ENCODE measurements around the gene TRUB1.
A peak's percentile ranks its signal among the peaks of the same experiment; 100 is the strongest.
"Not testable (repeated sequence)": the region's sequence is repeated elsewhere in the genome, so short reads cannot be mapped to it uniquely, and the experiment has no call there.

Gene TRUB1

DNA sequence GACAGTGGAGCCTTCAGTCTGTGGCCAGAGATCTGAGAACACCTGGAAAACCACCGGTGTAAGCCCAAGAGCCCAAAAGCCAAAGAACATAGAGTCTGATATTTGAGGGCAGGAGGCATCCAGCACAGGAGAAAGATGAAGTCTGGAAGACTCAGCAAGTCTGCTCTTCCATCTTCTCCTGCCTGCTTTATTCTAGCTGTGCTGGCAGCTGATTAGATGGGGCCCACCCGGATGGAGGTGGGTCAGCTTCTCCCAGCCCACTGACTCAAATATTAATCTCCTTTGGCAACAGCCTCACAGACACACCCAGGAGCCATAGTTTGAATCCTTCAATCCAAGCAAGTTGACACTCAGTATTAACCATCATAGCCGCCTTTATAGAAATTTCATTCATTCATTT is 4.0 kb upstream of the TRUB1 start:
- not testable (repeated sequence) for H3K9me3 Mint-ChIP-seq; H3K4me3 Mint-ChIP-seq; H3K27ac Mint-ChIP-seq; H3K27me3 Mint-ChIP-seq; H3K36me3 Mint-ChIP-seq (ENCODE audit: low read depth); DNase-seq; ATAC-seq
- peaks cover 25% of the 10 kb centered on the region for H3K4me1 Mint-ChIP-seq

DNA sequence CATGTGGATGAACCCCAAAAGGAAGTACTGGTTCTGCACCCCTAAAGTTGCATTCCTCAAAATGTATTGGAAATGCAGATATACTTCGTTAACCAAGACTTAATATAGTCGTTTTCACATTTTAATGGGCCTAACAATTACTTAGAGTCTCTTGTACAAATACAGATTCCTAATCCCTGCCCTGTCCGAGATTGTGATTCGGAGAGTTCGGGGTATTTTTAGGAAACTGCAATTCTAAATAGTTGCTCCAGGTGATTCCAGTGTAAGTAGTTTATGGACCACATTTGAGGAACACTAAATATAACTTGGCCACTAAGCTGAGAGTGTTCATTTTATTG is 830 bp downstream of the TRUB1 start:
- Mint-ChIP-seq H3K4me3 (peak overlapping the region; percentile 95), H3K27ac (peak overlapping the region; percentile 89), H3K36me3 (ENCODE audit: low read depth) (peaks cover 22% of the 10 kb centered on the region), H3K27me3 (no peaks in the 10 kb centered on the region), H3K9me3 (no peaks in the 10 kb centered on the region), H3K4me1 (peaks cover 33% of the 10 kb centered on the region)
- ATAC-seq (no peak), DNase-seq (no peak)

DNA sequence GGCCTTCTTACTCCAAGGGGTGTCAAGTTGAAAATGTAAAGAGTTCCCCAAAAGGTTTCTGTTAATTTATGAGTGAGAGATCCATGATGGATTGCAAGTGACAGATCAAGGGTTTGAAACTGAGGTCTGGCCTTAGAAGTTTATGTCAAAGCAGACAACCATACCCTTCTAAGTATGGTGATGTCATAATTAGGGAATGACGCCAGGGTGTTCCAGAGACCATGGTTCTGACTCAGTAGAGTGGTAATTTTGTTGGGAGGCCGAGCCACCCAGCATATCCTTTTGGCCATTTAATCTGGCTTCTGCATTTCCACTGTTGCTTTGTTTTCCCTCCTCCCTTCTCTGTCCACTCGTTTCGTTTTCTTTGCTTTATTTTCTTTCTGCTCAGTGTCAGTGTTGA is 2.7 kb downstream of the TRUB1 start:
- DNase-seq (no peak), ATAC-seq (no peak)
- no peaks in the 10 kb centered on the region for H3K27me3 Mint-ChIP-seq
- no peak overlapping the region for H3K4me3 Mint-ChIP-seq
- H3K27ac Mint-ChIP-seq = no peak overlapping the region
- peaks cover 33% of the 10 kb centered on the region for H3K36me3 Mint-ChIP-seq (ENCODE audit: low read depth)
- H3K9me3 Mint-ChIP-seq = no peaks in the 10 kb centered on the region
- H3K4me1 Mint-ChIP-seq = peaks cover 26% of the 10 kb centered on the region

DNA sequence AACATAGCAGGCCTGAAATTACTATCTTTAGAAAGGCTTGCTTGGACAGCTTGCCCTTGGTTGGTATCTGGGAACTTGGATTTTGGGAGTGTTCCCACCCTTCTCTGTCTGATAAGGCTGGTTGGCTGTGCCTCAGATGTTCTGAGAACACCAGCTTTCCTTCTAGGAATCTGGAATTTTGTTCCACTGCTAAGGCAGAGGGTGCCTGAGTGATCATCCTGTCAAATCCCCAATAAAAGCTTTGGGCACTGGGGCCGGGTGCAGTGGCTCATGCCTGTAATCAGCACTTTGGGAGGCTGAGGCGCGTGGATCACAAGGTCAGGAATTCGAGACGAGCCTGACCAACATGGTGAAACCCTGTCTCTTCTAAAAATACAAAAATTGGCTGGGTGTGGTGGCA is 5.0 kb downstream of the TRUB1 start:
- no peak overlapping the region for H3K27ac Mint-ChIP-seq
- peaks cover 46% of the 10 kb centered on the region for H3K36me3 Mint-ChIP-seq (ENCODE audit: low read depth)
- H3K9me3 Mint-ChIP-seq = no peaks in the 10 kb centered on the region
- no peak for ATAC-seq
- H3K4me1 Mint-ChIP-seq = peaks cover 28% of the 10 kb centered on the region
- H3K27me3 Mint-ChIP-seq = no peaks in the 10 kb centered on the region
- no peak for DNase-seq
- no peak overlapping the region for H3K4me3 Mint-ChIP-seq

DNA sequence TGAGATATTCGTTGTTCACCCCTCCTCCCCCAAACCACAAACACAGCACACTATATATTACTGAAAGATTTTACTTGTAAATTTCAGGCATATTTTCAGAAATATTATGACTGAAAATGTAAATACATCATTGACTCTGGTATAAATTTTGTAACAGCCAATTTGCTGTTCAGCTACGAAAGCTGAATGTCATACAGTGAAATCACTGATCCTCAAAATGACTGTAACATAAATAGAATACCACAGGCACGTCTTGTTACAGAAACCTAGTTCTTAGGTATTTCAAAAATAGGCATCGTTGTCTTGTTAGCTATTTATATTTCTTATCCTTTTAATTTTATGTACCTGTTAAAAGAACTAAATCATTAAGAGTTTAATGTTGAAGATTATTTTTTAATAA is 15.1 kb downstream of the TRUB1 start:
- Mint-ChIP-seq H3K9me3 (no peaks in the 10 kb centered on the region), H3K36me3 (ENCODE audit: low read depth) (peaks cover 44% of the 10 kb centered on the region), H3K27ac (no peak overlapping the region), H3K4me1 (peaks cover 29% of the 10 kb centered on the region), H3K27me3 (no peaks in the 10 kb centered on the region), H3K4me3 (no peak overlapping the region)
- DNase-seq (no peak), ATAC-seq (no peak)

DNA sequence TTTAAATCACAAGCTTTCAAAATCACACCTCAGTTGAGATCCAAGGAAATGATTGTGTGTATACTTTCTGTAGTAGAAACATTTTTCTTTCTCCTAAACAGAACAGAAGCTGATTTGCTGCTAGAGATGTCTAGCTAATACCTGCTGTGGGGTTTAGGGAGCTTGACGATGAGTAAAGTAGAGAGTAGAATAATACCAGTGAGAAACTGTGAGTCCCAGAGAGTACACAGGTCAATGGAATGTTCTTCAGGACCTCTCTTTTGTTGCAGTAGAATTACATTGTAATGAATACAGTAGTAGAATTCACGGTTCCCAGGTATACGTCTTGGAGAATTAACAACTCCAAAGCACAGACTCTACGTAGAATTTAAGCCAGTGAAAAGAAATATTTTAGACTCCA is 18.0 kb downstream of the TRUB1 start:
- Mint-ChIP-seq H3K36me3 (ENCODE audit: low read depth) (peaks cover 35% of the 10 kb centered on the region), H3K27ac (no peak overlapping the region), H3K9me3 (no peaks in the 10 kb centered on the region), H3K4me3 (no peak overlapping the region), H3K27me3 (no peaks in the 10 kb centered on the region), H3K4me1 (peaks cover 18% of the 10 kb centered on the region)
- DNase-seq = no peak
- ATAC-seq = no peak

DNA sequence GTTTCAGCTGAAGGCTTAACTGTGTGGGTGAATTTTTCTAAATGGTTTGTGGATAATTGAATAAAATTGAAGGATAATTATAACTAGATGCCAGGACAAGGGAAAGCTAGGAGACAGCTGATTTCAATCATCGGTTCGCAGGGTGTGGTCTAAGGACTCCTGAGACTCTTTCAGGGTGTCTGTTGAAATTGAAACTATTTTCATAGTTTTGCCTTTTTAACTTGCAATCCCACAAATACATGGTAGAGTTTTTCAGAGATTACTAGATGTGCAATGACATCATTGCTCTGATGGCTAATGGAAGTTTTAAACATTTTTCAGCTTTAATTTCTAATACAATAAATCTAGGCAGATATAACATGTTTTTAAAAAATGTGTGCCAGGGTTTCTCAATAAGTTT is 18.5 kb downstream of the TRUB1 start:
- ATAC-seq (no peak), DNase-seq (no peak)
- Mint-ChIP-seq H3K27ac (no peak overlapping the region), H3K4me1 (peaks cover 18% of the 10 kb centered on the region), H3K4me3 (no peak overlapping the region), H3K9me3 (no peaks in the 10 kb centered on the region), H3K27me3 (no peaks in the 10 kb centered on the region), H3K36me3 (ENCODE audit: low read depth) (peaks cover 37% of the 10 kb centered on the region)

DNA sequence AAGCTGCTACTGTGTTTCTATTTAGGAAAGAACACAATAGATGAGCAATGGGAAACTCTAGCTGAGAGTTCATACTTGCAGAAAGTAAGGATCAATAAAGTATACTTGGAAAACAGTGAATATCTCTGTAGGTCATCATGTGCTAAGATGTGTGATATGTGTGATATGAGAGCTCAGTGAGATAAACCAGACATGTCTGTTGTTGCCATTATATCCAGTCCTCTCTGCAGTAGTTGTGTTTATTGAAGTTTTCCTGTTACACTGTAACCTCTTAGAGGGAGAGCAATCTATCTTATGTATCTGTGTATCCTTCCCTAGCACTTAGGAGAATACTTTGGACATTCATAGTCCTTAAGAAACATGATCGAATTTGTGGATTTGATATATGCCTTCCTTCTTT is 19.1 kb downstream of the TRUB1 start:
- Mint-ChIP-seq H3K36me3 (ENCODE audit: low read depth) (peaks cover 37% of the 10 kb centered on the region), H3K27me3 (no peaks in the 10 kb centered on the region), H3K4me3 (no peak overlapping the region), H3K27ac (no peak overlapping the region), H3K9me3 (no peaks in the 10 kb centered on the region), H3K4me1 (peaks cover 18% of the 10 kb centered on the region)
- DNase-seq = no peak
- ATAC-seq = no peak

DNA sequence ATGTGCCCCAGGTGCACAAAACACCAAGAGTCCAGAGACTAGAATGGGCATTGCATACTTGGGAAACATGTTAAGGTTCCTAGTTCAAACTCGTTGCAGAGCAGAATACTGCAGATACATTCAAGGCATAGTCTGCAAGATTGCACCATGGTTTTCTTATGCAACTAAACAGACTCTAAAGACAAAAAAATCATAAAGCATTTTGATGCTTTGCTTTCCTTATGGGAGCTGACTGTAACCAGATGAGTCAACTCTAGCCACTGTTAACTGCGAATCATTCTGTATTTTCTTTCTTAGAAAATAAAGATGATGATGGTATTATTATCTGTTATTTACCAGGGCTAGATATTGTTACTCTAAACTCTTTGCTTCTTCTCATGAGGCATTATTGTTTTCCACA is 19.7 kb downstream of the TRUB1 start:
- no peak overlapping the region for H3K4me3 Mint-ChIP-seq
- H3K27ac Mint-ChIP-seq = no peak overlapping the region
- peaks cover 18% of the 10 kb centered on the region for H3K4me1 Mint-ChIP-seq
- no peaks in the 10 kb centered on the region for H3K27me3 Mint-ChIP-seq
- H3K36me3 Mint-ChIP-seq (ENCODE audit: low read depth) = peaks cover 37% of the 10 kb centered on the region
- no peak for DNase-seq
- H3K9me3 Mint-ChIP-seq = no peaks in the 10 kb centered on the region
- ATAC-seq = no peak

DNA sequence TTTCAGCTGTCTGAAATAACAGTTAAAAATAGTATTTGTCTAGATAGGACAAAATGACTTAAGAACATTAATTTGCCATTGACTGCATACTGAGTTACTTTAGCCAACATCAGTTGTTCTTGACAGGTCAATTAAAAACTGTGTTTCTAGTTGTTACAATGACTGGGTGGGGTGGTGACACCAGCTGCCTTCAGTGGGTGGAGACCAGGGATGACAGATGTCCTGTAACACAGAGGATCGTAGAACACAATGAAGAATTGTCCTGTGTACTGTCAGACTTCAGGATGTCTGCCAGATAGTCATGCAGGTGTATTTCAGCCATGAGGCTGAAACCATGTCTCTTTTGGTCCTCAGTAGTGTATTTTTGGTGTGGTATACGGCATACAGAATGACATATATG is 24.4 kb downstream of the TRUB1 start:
- Mint-ChIP-seq H3K4me3 (no peak overlapping the region), H3K4me1 (peaks cover 3% of the 10 kb centered on the region), H3K27me3 (no peaks in the 10 kb centered on the region), H3K9me3 (no peaks in the 10 kb centered on the region), H3K27ac (no peak overlapping the region), H3K36me3 (ENCODE audit: low read depth) (peaks cover 44% of the 10 kb centered on the region)
- ATAC-seq (no peak), DNase-seq (no peak)

DNA sequence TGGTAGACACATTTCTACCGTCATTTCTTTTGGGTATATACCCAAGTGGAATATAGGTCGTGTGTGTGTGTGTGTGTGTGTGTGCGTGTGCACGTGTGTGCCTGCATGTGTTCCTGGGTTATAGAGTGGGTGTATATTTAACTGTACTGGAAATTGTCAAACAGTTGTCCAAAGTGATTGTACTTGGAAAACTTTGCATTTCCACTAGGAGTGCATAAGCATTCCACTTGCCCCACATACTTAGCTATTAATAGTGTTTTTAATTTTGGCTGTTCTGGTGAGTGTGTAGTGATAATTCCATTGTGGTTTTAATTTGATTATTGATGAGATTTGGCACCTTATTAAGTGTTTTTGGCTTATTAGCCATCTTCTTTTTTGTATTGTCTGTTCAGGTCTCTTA is 25.9 kb downstream of the TRUB1 start:
- Mint-ChIP-seq H3K36me3 (ENCODE audit: low read depth) (peaks cover 51% of the 10 kb centered on the region), H3K9me3 (no peaks in the 10 kb centered on the region), H3K27ac (no peak overlapping the region), H3K27me3 (no peaks in the 10 kb centered on the region), H3K4me3 (no peak overlapping the region), H3K4me1 (peaks cover 6% of the 10 kb centered on the region)
- DNase-seq (no peak), ATAC-seq (no peak)

DNA sequence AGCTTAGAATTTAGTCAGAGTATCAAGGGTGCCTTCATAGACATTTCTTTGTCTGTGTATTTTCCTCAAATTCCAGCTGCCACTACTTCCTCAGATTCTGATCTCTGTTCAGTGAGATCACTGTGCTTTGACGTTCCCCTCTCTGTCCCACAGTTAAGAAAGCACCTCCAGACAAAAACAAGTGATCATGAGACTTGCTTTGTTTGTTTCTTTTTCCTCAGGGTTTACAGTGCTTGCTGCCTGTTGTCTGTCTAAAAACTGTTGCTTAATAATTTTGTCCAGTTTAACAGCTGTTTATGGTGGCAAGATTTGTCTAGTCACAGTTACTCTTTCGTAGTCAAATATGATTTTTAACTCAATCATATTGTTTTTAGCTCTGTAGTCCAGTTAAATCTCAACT is 29.1 kb downstream of the TRUB1 start:
- Mint-ChIP-seq H3K27me3 (no peaks in the 10 kb centered on the region), H3K4me3 (no peak overlapping the region), H3K27ac (no peak overlapping the region), H3K36me3 (ENCODE audit: low read depth) (peaks cover 38% of the 10 kb centered on the region), H3K4me1 (peaks cover 16% of the 10 kb centered on the region), H3K9me3 (no peaks in the 10 kb centered on the region)
- DNase-seq = no peak
- ATAC-seq = no peak

DNA sequence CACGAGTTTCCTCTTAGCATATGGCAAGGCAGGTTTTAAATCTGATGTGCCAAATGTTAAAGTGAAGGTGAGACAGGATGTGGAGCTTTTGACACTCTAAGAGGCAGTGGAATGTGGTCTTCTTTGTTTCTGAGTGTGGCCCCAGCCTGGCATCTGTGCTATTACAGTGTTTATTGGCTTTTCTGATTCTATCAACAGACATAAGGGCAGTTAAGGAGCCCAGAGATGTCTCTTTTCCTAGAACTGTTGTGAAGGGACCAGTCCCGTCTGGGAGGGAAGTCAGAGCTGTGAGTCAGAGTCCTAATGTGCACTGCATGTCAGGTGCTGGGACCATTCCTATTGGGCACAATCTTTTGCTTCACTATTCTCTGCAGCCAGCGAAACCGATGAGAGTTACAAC is 32.5 kb downstream of the TRUB1 start:
- no peak overlapping the region for H3K4me3 Mint-ChIP-seq
- no peaks in the 10 kb centered on the region for H3K9me3 Mint-ChIP-seq
- no peaks in the 10 kb centered on the region for H3K27me3 Mint-ChIP-seq
- DNase-seq = no peak
- H3K27ac Mint-ChIP-seq = no peak overlapping the region
- peaks cover 34% of the 10 kb centered on the region for H3K36me3 Mint-ChIP-seq (ENCODE audit: low read depth)
- peaks cover 13% of the 10 kb centered on the region for H3K4me1 Mint-ChIP-seq
- ATAC-seq = peak; percentile 72

DNA sequence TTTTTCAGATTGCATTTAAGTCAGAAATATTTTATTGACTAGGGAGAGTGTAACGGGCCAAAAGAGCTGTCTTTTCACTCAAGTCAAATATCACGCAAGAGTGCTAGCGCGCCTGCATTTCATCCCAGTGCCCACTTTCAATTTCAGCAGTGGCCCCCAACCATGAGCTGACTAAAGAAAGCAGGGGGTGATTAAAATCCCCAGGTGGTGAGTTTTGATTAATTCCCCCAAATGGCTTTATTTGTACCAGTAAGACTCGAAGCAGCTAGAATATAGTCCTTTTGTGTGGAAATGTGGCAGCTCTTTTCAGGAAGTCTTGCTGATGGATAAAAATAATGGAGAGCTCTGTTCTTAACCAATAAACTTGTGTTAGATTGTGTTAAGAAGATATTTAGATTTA is 35.3 kb downstream of the TRUB1 start:
- Mint-ChIP-seq H3K36me3 (ENCODE audit: low read depth) (peaks cover 26% of the 10 kb centered on the region), H3K27ac (no peak overlapping the region), H3K9me3 (no peaks in the 10 kb centered on the region), H3K27me3 (no peaks in the 10 kb centered on the region), H3K4me3 (no peak overlapping the region), H3K4me1 (peaks cover 12% of the 10 kb centered on the region)
- no peak for ATAC-seq
- no peak for DNase-seq

DNA sequence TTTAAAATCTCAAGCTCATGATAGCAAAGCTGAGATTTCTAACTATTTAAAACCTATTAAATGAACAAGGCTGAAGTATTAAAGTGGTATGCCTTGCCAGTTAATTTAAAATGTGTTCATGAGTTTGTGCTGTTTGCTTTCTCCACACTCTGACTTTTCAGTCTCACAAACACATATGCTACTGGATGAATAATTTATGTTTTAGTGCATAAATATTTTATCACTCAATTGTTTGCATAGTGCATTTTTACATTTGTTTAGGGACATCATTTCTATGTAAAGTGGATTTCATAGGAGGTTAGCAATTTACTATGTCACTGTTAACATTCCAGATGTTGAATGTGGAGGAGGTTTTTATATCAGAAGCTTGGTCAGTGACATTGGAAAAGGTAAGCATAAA is 36.0 kb downstream of the TRUB1 start:
- DNase-seq (no peak), ATAC-seq (no peak)
- Mint-ChIP-seq H3K4me1 (peaks cover 10% of the 10 kb centered on the region), H3K27me3 (no peaks in the 10 kb centered on the region), H3K27ac (no peak overlapping the region), H3K36me3 (ENCODE audit: low read depth) (peaks cover 29% of the 10 kb centered on the region), H3K9me3 (no peaks in the 10 kb centered on the region), H3K4me3 (no peak overlapping the region)

DNA sequence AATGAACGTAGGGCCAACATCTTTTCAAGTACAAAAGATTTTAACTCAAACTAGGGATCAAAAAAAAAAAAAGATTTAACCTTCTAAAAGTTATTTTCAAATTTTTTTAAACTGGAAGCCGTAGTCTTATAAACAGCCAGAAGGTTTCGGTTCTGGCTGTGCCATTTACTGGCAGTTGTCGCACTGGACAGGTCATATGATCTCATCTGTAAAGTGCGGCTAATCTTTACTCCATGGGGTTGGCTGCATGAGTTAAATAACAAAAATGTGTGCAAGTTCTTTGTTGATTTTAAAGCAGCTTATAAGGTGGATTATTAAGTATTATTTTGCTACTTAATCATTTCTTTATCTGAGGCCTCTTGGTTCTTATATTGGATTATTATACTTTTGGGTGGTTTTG is 36.6 kb downstream of the TRUB1 start:
- DNase-seq (no peak), ATAC-seq (no peak)
- no peaks in the 10 kb centered on the region for H3K9me3 Mint-ChIP-seq
- H3K27ac Mint-ChIP-seq = no peak overlapping the region
- H3K36me3 Mint-ChIP-seq (ENCODE audit: low read depth) = peaks cover 31% of the 10 kb centered on the region
- peaks cover 8% of the 10 kb centered on the region for H3K4me1 Mint-ChIP-seq
- H3K27me3 Mint-ChIP-seq = no peaks in the 10 kb centered on the region
- no peak overlapping the region for H3K4me3 Mint-ChIP-seq

Data from activated naive CD8-positive, alpha-beta T cell treated with anti-CD3 and anti-CD28 coated beads, Interleukin-2, amount 50 U/mL, for 24 hours (primary cell).